IPS-20b (cell line): ENCODE data around the gene LINGO3.

Experiments used
- H3K27ac ChIP-seq: one replicate; pipeline ENCODE4 v1.5.1; 2013; ENCODE audit warnings: low read length
- H3K27me3 ChIP-seq: 2 replicates; pipeline ENCODE4 v1.6.1; 2013; ENCODE audit warnings: mild to moderate bottlenecking, low read length, inconsistent platforms; ENCODE audit not compliant: insufficient read depth
- H3K36me3 ChIP-seq: 2 replicates; pipeline ENCODE4 v1.6.1; 2013; ENCODE audit warnings: low read depth, mild to moderate bottlenecking, inconsistent platforms, low read length, moderate library complexity; ENCODE audit not compliant: insufficient read depth
- H3K4me1 ChIP-seq: 2 replicates; pipeline ENCODE4 v1.6.1; 2013; ENCODE audit warnings: mild to moderate bottlenecking, control low read depth, inconsistent platforms, low read length, moderate library complexity; ENCODE audit not compliant: insufficient read depth
- H3K4me3 ChIP-seq: 2 replicates; pipeline ENCODE4 v1.5.1; 2013; ENCODE audit warnings: mild to moderate bottlenecking, low read length, inconsistent platforms
- H3K9ac ChIP-seq: 2 replicates; pipeline ENCODE4 v1.6.1; 2013; ENCODE audit warnings: low read depth, mild to moderate bottlenecking, inconsistent platforms, low read length, moderate library complexity
- H3K9me3 ChIP-seq: 2 replicates; pipeline ENCODE4 v1.6.1; 2013; ENCODE audit warnings: mild to moderate bottlenecking, low read depth, low read length, inconsistent platforms; ENCODE audit not compliant: insufficient read depth

LINGO3 gene

GRCh38 chr19:2291185-2291751 is 16.7 kb downstream of the LINGO3 start:
- no peaks in the 10 kb centered on the region; the same call in 1 of the 2 replicates for H3K9me3 ChIP-seq
- H3K4me1 ChIP-seq, result no peaks in the 10 kb centered on the region; the same call in 1 of the 2 replicates
- H3K9ac ChIP-seq, result no peak overlapping the region
- no peaks in the 10 kb centered on the region for H3K36me3 ChIP-seq
- H3K27ac ChIP-seq, result no peak overlapping the region
- H3K4me3 ChIP-seq, result peak overlapping the region; percentile 58
- peaks cover 99% of the 10 kb centered on the region for H3K27me3 ChIP-seq

GRCh38 chr19:2290441-2291184 is 17.3 kb downstream of the LINGO3 start:
- Histone ChIP-seq H3K27me3 (peaks cover 99% of the 10 kb centered on the region), H3K4me1 (no peaks in the 10 kb centered on the region; the same call in 1 of the 2 replicates), H3K4me3 (peak overlapping the region; percentile 58; the same call in 1 of the 2 replicates), H3K9ac (no peak overlapping the region), H3K9me3 (no peaks in the 10 kb centered on the region; the same call in 1 of the 2 replicates), H3K36me3 (no peaks in the 10 kb centered on the region), H3K27ac (no peak overlapping the region)

GRCh38 chr19:2289714-2290435 is 18.1 kb downstream of the LINGO3 start:
- Histone ChIP-seq H3K36me3 (no peaks in the 10 kb centered on the region), H3K27ac (no peak overlapping the region), H3K9me3 (no peaks in the 10 kb centered on the region; the same call in 1 of the 2 replicates), H3K9ac (no peak overlapping the region), H3K4me3 (peak overlapping the region; percentile 49; the same call in 1 of the 2 replicates), H3K27me3 (peaks cover 99% of the 10 kb centered on the region), H3K4me1 (no peaks in the 10 kb centered on the region; the same call in 1 of the 2 replicates)

- H3K27me3 ChIP-seq, result peaks cover 91% of the 10 kb centered on the region
- H3K9ac ChIP-seq, result no peak overlapping the region
- H3K27ac ChIP-seq, result no peak overlapping the region
- no peaks in the 10 kb centered on the region for H3K36me3 ChIP-seq
- no peak overlapping the region for H3K4me3 ChIP-seq
- no peaks in the 10 kb centered on the region; the same call in 1 of the 2 replicates for H3K9me3 ChIP-seq
- no peaks in the 10 kb centered on the region; the same call in 1 of the 2 replicates for H3K4me1 ChIP-seq
Measured at GRCh38 chr19:2288818-2289713, 18.9 kb downstream of the LINGO3 start.

- Histone ChIP-seq H3K4me3 (no peak overlapping the region), H3K27me3 (peaks cover 85% of the 10 kb centered on the region), H3K36me3 (no peaks in the 10 kb centered on the region), H3K9ac (no peak overlapping the region), H3K27ac (no peak overlapping the region), H3K4me1 (no peaks in the 10 kb centered on the region; the same call in 1 of the 2 replicates), H3K9me3 (no peaks in the 10 kb centered on the region; the same call in 1 of the 2 replicates)
Measured at GRCh38 chr19:2288338-2288817, 19.6 kb downstream of the LINGO3 start.

GRCh38 chr19:2287585-2288337 is 20.2 kb downstream of the LINGO3 start:
- H3K27me3 ChIP-seq, result peaks cover 85% of the 10 kb centered on the region
- H3K27ac ChIP-seq, result no peak overlapping the region
- no peaks in the 10 kb centered on the region for H3K36me3 ChIP-seq
- H3K9ac ChIP-seq, result no peak overlapping the region
- no peak overlapping the region for H3K4me3 ChIP-seq
- no peaks in the 10 kb centered on the region; the same call in 1 of the 2 replicates for H3K9me3 ChIP-seq
- no peaks in the 10 kb centered on the region; the same call in 1 of the 2 replicates for H3K4me1 ChIP-seq

GRCh38 chr19:2286402-2287140 is 21.4 kb downstream of the LINGO3 start:
- H3K27me3 ChIP-seq, result peaks cover 85% of the 10 kb centered on the region
- no peaks in the 10 kb centered on the region; the same call in 1 of the 2 replicates for H3K9me3 ChIP-seq
- H3K4me1 ChIP-seq, result no peaks in the 10 kb centered on the region; the same call in 1 of the 2 replicates
- H3K27ac ChIP-seq, result no peak overlapping the region
- H3K36me3 ChIP-seq, result no peaks in the 10 kb centered on the region
- no peak overlapping the region for H3K4me3 ChIP-seq
- H3K9ac ChIP-seq, result no peak overlapping the region

GRCh38 chr19:2283835-2284507 is 24.0 kb downstream of the LINGO3 start:
- no peak overlapping the region for H3K4me3 ChIP-seq
- no peak overlapping the region for H3K27ac ChIP-seq
- H3K9ac ChIP-seq, result no peak overlapping the region
- H3K9me3 ChIP-seq, result no peaks in the 10 kb centered on the region
- no peaks in the 10 kb centered on the region; the same call in 1 of the 2 replicates for H3K4me1 ChIP-seq
- peaks cover 60% of the 10 kb centered on the region for H3K27me3 ChIP-seq
- no peaks in the 10 kb centered on the region for H3K36me3 ChIP-seq

- no peak overlapping the region for H3K27ac ChIP-seq
- no peak overlapping the region for H3K9ac ChIP-seq
- no peaks in the 10 kb centered on the region for H3K36me3 ChIP-seq
- no peaks in the 10 kb centered on the region for H3K9me3 ChIP-seq
- no peaks in the 10 kb centered on the region; the same call in 1 of the 2 replicates for H3K4me1 ChIP-seq
- H3K4me3 ChIP-seq, result peak overlapping the region; percentile 54; the same call in 1 of the 2 replicates
- peaks cover 49% of the 10 kb centered on the region for H3K27me3 ChIP-seq
Measured at GRCh38 chr19:2282862-2283237, 25.1 kb downstream of the LINGO3 start.
